Natural killer cell (primary cell): Measurements from ENCODE around the gene SAMD8. TPM values are rescaled to one million over a fixed set of nuclear protein-coding genes. Genes with fewer than 3 reads are reported as not detected.

ENCODE experiments used
- ATAC-seq, 3 donors: fragments of 150-1000 bp in 2 of 3; fragments of 200-7000 bp in 1 of 3; cut with Tn5 transposase; 1 replicate in 1 of 3; 2 replicates in 2 of 3; pipeline ENCODE4 v1.10.0; 2021; ENCODE audit warnings: mild to moderate bottlenecking in 2 of 3, moderate library complexity in 2 of 3
- DNase-seq, 2 donors: peaks; one replicate each; pipeline versions ENCODE4 v3.0.0 to v3.0.0-alpha.2; 2013 to 2021; ENCODE audit warnings: mixed read lengths in 1 of 2
- H3K27ac ChIP-seq: one replicate; pipeline ENCODE4 v1.5.1; 2013; ENCODE audit warnings: mild to moderate bottlenecking, low read length
- H3K27me3 ChIP-seq: one replicate; pipeline ENCODE4 v1.6.1; 2013; ENCODE audit warnings: low read length; ENCODE audit not compliant: control insufficient read depth, insufficient read depth
- H3K36me3 ChIP-seq: one replicate; pipeline ENCODE4 v1.6.1; 2013; ENCODE audit warnings: low read length; ENCODE audit not compliant: control insufficient read depth, insufficient read depth
- H3K4me1 ChIP-seq: one replicate; pipeline ENCODE4 v1.6.1; 2013; ENCODE audit warnings: low read length; ENCODE audit not compliant: control insufficient read depth, insufficient read depth
- H3K4me3 ChIP-seq: one replicate; pipeline ENCODE4 v1.5.1; 2013; ENCODE audit warnings: low read length
- H3K9me3 ChIP-seq: one replicate; pipeline ENCODE4 v1.6.1; 2013; ENCODE audit warnings: low read length; ENCODE audit not compliant: control insufficient read depth, insufficient read depth
- H3K27ac Mint-ChIP-seq, 2 donors: one replicate each; pipeline ENCODE4 v1.8.0; 2022; ENCODE audit warnings: mild to moderate bottlenecking in 2 of 2, mixed read lengths in 2 of 2, moderate library complexity in 1 of 2
- H3K27me3 Mint-ChIP-seq, 2 donors: one replicate each; pipeline ENCODE4 v1.8.0; 2022; ENCODE audit warnings: low read depth in 2 of 2, mixed read lengths in 2 of 2
- H3K36me3 Mint-ChIP-seq: one replicate; pipeline ENCODE4 v1.8.0; 2022; ENCODE audit warnings: mixed read lengths
- H3K4me1 Mint-ChIP-seq, 2 donors: one replicate each; pipeline ENCODE4 v1.8.0; 2022; ENCODE audit warnings: mixed read lengths in 2 of 2
- H3K4me3 Mint-ChIP-seq: one replicate; pipeline ENCODE4 v1.8.0; 2022; ENCODE audit warnings: mild to moderate bottlenecking, moderate library complexity, mixed read lengths
- H3K9me3 Mint-ChIP-seq, 2 donors: one replicate each; pipeline ENCODE4 v1.8.0; 2022; ENCODE audit warnings: mixed read lengths in 2 of 2
- WGBS: methylation state at CpG from one replicate; pipeline ENCODE4 v1.1.7; 2013; ENCODE audit warnings: missing lambda C conversion rate; ENCODE audit not compliant: insufficient coverage; 5-methylcytosine and 5-hydroxymethylcytosine counted together
- intact Hi-C: fragments of 100-400 bp; cut with micrococcal nuclease; formaldehyde crosslinking; loops from one replicate; pipeline ENCODE4 v1.14.2; 2022
- total RNA-seq, 4 donors: library from RNA; stranded (reverse); fragments of 120-200 nt in 1 of 4; gene quantifications; one replicate each; pipeline versions ENCODE4 v1.2.3 to v1.2.4, GENCODE V29; 2013 to 2022
- TF ChIP-seq, protein P1 (sequence below): fragments of 200-600 bp; IDR thresholded peaks from one replicate; pipeline ENCODE4 v1.8.0; 2022; ENCODE audit warnings: antibody characterized with exemption

The SAMD8 gene
- total RNA-seq, 3 donors from 2014 or later (not counting 1 experiment from before 2014, with no cell fraction given): 26.6 to 30.9 (median 29.6) TPM

DNA sequence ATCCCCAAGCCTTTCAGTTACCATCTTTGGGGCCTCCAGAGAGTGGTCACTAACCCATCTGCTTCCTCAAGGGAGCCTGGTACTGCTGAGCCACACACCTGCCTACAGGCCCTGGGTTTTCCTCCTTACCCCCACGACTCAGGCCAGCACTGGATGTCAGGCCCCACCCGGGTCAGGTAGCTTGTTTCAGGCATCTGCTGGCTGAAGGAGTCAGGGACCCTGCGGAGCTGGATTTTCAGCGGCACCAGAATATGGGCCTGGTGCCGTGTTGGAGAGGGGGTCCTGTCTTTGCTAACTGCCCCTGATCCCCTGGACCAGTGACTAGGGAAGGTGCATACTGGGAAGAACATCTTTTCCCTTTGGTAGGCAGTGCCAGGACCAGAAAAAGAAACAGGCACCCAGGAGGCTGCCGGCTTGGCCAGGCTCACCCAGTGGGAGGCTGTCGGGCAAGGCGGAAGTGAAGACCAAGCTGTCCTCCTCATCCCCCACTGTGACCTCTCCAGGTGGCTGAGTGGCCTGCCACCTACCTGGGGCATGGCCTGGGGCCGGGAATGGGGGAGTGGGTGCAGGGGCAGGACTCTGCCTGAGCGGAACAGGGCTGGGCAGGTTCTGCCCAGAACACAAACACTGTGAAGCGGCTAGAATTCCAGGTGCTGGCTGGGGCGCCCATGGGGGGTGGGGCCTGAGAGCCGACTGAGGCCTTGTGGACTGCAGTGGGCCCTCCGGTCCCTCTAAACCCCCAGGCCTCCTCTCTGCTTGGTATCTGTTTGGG, 12.4 kb upstream of the SAMD8 start:
- no peak overlapping the region for H3K27ac ChIP-seq
- H3K36me3 ChIP-seq: no peaks in the 10 kb centered on the region
- Mint-ChIP-seq H3K4me1 (peaks cover 0 to 10% of the 10 kb centered on the region in 2 donors), H3K4me3 (no peak overlapping the region), H3K27ac (no peak overlapping the region), H3K9me3 (no peaks in the 10 kb centered on the region), H3K27me3 (no peaks in the 10 kb centered on the region), H3K36me3 (no peaks in the 10 kb centered on the region)
- no peak for DNase-seq
- no peak for ATAC-seq
- intact Hi-C loops: no loop called here
- H3K27me3 ChIP-seq: no peaks in the 10 kb centered on the region
- H3K4me3 ChIP-seq: no peak overlapping the region
- H3K4me1 ChIP-seq: peaks cover 10% of the 10 kb centered on the region
- TF ChIP-seq, protein P1, sequence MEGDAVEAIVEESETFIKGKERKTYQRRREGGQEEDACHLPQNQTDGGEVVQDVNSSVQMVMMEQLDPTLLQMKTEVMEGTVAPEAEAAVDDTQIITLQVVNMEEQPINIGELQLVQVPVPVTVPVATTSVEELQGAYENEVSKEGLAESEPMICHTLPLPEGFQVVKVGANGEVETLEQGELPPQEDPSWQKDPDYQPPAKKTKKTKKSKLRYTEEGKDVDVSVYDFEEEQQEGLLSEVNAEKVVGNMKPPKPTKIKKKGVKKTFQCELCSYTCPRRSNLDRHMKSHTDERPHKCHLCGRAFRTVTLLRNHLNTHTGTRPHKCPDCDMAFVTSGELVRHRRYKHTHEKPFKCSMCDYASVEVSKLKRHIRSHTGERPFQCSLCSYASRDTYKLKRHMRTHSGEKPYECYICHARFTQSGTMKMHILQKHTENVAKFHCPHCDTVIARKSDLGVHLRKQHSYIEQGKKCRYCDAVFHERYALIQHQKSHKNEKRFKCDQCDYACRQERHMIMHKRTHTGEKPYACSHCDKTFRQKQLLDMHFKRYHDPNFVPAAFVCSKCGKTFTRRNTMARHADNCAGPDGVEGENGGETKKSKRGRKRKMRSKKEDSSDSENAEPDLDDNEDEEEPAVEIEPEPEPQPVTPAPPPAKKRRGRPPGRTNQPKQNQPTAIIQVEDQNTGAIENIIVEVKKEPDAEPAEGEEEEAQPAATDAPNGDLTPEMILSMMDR: no peak
- no peaks in the 10 kb centered on the region for H3K9me3 ChIP-seq
- WGBS: 94% methylated on average over 14 of the region's 14 CpGs

DNA sequence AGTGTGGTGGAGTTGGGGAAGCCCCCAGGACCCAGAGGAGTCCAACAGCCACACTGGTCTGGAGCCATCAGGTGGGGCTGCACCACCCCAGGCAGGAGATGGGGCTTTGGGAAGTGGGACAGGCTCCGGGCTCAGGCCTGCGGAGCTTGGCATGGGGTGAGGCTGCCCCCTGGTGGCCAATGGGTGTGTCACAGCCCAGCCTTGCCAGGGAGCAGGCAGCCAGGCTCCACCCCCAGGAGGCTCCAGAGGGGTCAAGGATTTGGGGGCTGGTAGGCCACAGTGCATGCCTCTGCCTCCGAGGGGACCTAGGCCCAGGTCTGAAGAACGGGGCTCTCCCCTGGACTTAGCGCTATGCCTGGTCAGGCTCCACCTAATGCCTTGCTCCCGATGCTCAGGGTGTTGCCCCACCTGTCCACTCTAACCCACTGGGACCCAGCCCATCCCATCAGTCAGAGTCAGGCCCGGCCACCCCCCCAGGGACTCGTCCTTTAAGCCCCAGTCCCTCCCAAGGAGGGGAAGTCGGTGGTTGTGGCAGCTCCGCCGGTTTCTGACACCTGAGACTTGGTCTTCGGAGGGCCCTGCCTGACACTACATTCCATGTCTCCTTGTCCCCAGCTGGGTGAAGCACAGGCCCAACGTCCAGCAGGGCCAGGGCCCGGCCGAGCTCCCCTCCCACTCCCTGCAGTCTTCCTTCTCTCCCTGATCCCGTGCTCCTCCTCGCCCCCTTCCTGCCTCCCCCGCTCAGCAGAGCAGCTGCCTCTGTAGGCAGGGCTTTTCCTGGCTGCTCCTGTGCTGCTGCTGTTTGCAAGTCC, 11.3 kb upstream of the SAMD8 start:
- no peak overlapping the region for H3K27ac ChIP-seq
- 39% methylated on average over 18 of the region's 18 CpGs for WGBS

DNA sequence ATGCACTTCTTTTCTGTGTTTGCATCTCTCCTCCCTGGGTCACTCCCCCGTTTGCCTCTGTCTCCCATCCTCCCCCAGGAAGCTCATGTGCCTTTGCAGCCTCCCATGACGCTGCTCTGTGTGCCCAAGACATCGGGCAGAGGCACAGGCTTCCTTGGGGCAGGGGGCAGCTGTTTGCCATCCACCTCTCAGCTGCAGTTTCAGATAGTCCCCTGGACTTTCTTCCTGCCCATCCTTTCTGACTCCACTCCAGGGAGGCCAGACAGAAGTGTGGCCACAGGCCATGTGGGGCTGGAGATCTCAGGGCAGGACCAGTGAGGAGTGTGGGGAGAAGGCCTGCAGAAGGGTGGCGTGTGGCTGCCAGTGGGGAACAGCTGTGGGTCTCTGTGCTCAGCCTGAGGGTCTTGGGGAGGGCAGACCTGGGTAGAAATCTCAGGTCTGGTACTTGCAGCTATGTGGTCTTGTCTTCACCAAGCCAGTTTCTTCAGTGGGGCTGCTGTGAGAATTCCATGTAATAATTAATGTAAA, 10.6 kb upstream of the SAMD8 start:
- Mint-ChIP-seq H3K36me3 (no peaks in the 10 kb centered on the region), H3K4me1 (peaks cover 0 to 10% of the 10 kb centered on the region in 2 donors), H3K9me3 (no peaks in the 10 kb centered on the region), H3K27ac (no peak overlapping the region), H3K27me3 (no peaks in the 10 kb centered on the region), H3K4me3 (no peak overlapping the region)
- intact Hi-C loops: loop anchor here (1.0 to 2.0 kb wide), 3 partner anchors 680 to 857 kb away; no protein-coding TSS in a partner anchor
- 85% methylated on average over 4 of the region's 4 CpGs for WGBS
- Histone ChIP-seq H3K9me3 (no peaks in the 10 kb centered on the region), H3K4me1 (peaks cover 10% of the 10 kb centered on the region), H3K4me3 (no peak overlapping the region), H3K27me3 (no peaks in the 10 kb centered on the region), H3K27ac (no peak overlapping the region), H3K36me3 (no peaks in the 10 kb centered on the region)
- DNase-seq (no peak), ATAC-seq (no peak)
- TF ChIP-seq, protein P1: no peak

More for the DNA sequence above, 11.3 kb upstream of the SAMD8 start:
- Mint-ChIP-seq H3K4me3 (no peak overlapping the region), H3K27ac (no peak overlapping the region), H3K36me3 (no peaks in the 10 kb centered on the region), H3K9me3 (no peaks in the 10 kb centered on the region), H3K4me1 (peaks cover 0 to 10% of the 10 kb centered on the region in 2 donors), H3K27me3 (no peaks in the 10 kb centered on the region)
- Histone ChIP-seq H3K27me3 (no peaks in the 10 kb centered on the region), H3K36me3 (no peaks in the 10 kb centered on the region), H3K4me3 (no peak overlapping the region), H3K4me1 (peaks cover 10% of the 10 kb centered on the region), H3K9me3 (no peaks in the 10 kb centered on the region)
- intact Hi-C loops: loop anchor here (1.0 to 2.0 kb wide), 3 partner anchors 679 to 856 kb away; no protein-coding TSS in a partner anchor
- TF ChIP-seq, protein P1: peak; percentile 99
- DNase-seq (peak; percentile 83 to 89), ATAC-seq (peak; percentile 90 to 100 (median 99))
